ENCODE measurements around the gene NOL9. TPM values are rescaled to one million over a fixed set of nuclear protein-coding genes. Genes with fewer than 3 reads are reported as not detected.

The NOL9 gene
- total and polyA plus RNA-seq, 4 experiments from 2014 or later, result 12.7 to 60.9 (median 46.3) TPM

DNA sequence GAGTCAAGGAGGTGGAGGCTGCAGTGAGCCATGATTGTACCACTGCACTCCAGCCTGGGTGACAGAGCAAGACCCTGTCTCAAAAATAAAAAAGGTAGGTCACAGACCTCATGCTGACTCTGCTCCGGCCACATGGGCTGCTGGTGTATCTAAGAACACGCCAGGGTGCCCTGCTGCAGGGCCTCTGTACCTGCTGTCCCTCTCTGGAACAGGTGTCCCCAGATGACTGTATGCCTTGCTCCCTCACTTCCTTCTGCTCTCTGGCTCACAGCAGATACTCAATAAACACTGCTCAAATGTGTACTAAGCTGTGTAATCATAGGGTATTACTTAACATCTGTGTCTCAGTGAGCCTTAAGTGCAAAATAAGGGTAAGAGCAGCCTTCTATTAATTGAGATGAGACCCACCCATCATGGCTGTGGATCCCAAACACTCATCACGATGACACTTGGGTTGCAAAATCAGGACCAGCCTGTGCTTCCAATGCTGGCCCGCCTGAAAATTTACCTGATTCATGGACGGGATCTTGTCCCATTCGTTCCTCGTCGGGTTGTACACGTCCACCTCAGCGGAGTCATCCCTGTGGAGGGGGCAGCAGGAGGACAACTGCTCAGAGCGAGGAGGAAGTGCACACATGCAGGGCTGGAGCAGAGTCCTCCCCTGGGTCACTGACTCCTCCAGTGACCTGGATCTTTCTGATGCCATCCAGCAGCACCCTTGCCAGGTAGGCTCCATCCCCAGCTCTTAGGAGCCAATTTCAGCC lies 40.8 kb upstream of the NOL9 start:
- POLR2A ChIA-PET (ENCODE audit: partially characterized antibody), result interaction anchor here (1.0 to 4.7 kb wide), 2 partner anchors 7 to 22 kb away, joined by 3 to 29 read pairs; partner anchors contain the start of gene KLHL21
- no peaks in the 10 kb centered on the region for H3K9me3 ChIP-seq (ENCODE audit: control insufficient read depth in 1 of 2, low read length in 2 of 2)
- no peak overlapping the region for H3K4me3 Mint-ChIP-seq
- H3K4me1 ChIP-seq (ENCODE audit: insufficient read depth, low read length), result peaks cover 62% of the 10 kb centered on the region
- H3K27me3 Mint-ChIP-seq, result no peaks in the 10 kb centered on the region
- H3K9me3 Mint-ChIP-seq, result no peaks in the 10 kb centered on the region
- CTCF ChIA-PET (ENCODE audit: partially characterized antibody), result interaction anchor here (1.1 kb wide), 1 partner anchor 41 kb away, joined by 3 read pairs; the partner anchor contains the start of genes NOL9 and TAS1R1
- DNase-seq, result no peak
- intact Hi-C loops (cut with micrococcal nuclease), result no loop called here
- peaks cover 32 to 60% of the 10 kb centered on the region in 2 donors for H3K36me3 Mint-ChIP-seq
- peaks cover 70% of the 10 kb centered on the region for H3K36me3 ChIP-seq (ENCODE audit: insufficient read depth, low read length)
- H3K4me3 ChIP-seq (ENCODE audit: low read length in 2 of 2), result no peak overlapping the region
- peak overlapping the region in 2 of 7 donors; percentile 30 to 70 for H3K27ac Mint-ChIP-seq
- H3K27me3 ChIP-seq (ENCODE audit: insufficient read depth, low read length), result no peaks in the 10 kb centered on the region
- no peak overlapping the region for H3K27ac ChIP-seq (ENCODE audit: low read depth, low read length)
- peaks cover 12 to 67% (median 41%) of the 10 kb centered on the region in 4 donors for H3K4me1 Mint-ChIP-seq

DNA sequence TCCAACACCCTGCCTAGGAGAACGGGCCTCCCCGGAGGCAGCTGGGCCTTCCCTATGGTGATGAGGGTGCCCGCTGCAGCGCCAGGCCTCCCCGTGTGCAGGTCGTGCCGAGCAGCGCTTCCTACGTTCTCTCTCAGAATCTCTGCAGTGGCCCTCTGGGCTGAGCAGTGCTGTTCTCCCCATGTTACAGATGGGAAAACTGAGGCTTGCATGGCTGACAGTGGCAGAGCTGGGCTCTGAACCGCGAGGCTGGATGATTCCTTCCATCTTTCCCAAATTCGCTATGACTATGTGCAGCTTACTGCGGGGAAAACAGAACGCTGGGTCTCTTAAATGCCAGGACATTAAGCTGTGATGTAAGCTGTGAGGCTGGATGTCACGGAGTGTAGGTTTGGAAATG lies 39.5 kb upstream of the NOL9 start:
- intact Hi-C loops (cut with micrococcal nuclease), result no loop called here
- H3K27me3 ChIP-seq (ENCODE audit: insufficient read depth, low read length), result no peaks in the 10 kb centered on the region
- peaks cover 77% of the 10 kb centered on the region for H3K36me3 ChIP-seq (ENCODE audit: insufficient read depth, low read length)
- H3K9me3 ChIP-seq (ENCODE audit: control insufficient read depth in 1 of 2, low read length in 2 of 2), result no peaks in the 10 kb centered on the region
- Mint-ChIP-seq H3K36me3 (peaks cover 27 to 61% of the 10 kb centered on the region in 2 donors), H3K4me3 (no peak overlapping the region), H3K4me1 (peaks cover 10 to 54% (median 34%) of the 10 kb centered on the region in 4 donors), H3K9me3 (no peaks in the 10 kb centered on the region), H3K27ac (peak overlapping the region in 1 of 7 donors; percentile 35), H3K27me3 (no peaks in the 10 kb centered on the region)
- no peak for DNase-seq
- H3K27ac ChIP-seq (ENCODE audit: low read depth, low read length), result no peak overlapping the region
- POLR2A ChIA-PET (ENCODE audit: partially characterized antibody), result interaction anchor here (2.8 to 4.7 kb wide), 2 partner anchors 8 to 14 kb away, joined by 10 to 29 read pairs; partner anchors contain the start of genes KLHL21 and ZBTB48
- H3K4me3 ChIP-seq (ENCODE audit: low read length in 2 of 2), result no peak overlapping the region
- CTCF ChIA-PET (ENCODE audit: partially characterized antibody), result no interaction called here
- H3K4me1 ChIP-seq (ENCODE audit: insufficient read depth, low read length), result peaks cover 50% of the 10 kb centered on the region

GRCh38 chr1:6592865-6593593 lies 38.7 kb upstream of the NOL9 start:
- no peaks in the 10 kb centered on the region for H3K9me3 ChIP-seq (ENCODE audit: control insufficient read depth in 1 of 2, low read length in 2 of 2)
- intact Hi-C loops (cut with micrococcal nuclease), result no loop called here
- H3K27ac ChIP-seq (ENCODE audit: low read depth, low read length), result no peak overlapping the region
- peaks cover 10 to 52% (median 33%) of the 10 kb centered on the region in 4 donors for H3K4me1 Mint-ChIP-seq
- H3K4me3 Mint-ChIP-seq, result no peak overlapping the region
- H3K9me3 Mint-ChIP-seq, result no peaks in the 10 kb centered on the region
- no peaks in the 10 kb centered on the region for H3K27me3 ChIP-seq (ENCODE audit: insufficient read depth, low read length)
- peak overlapping the region in 1 of 7 donors; percentile 41 for H3K27ac Mint-ChIP-seq
- ChIA-PET CTCF (ENCODE audit: partially characterized antibody) (no interaction called here), POLR2A (ENCODE audit: partially characterized antibody) (interaction anchor here (0.7 to 4.7 kb wide), 3 partner anchors 9 to 13 kb away, joined by 3 to 29 read pairs (median 10); partner anchors contain the start of genes KLHL21 and ZBTB48)
- peaks cover 74% of the 10 kb centered on the region for H3K36me3 ChIP-seq (ENCODE audit: insufficient read depth, low read length)
- peaks cover 44% of the 10 kb centered on the region for H3K4me1 ChIP-seq (ENCODE audit: insufficient read depth, low read length)
- DNase-seq, result no peak
- H3K4me3 ChIP-seq (ENCODE audit: low read length in 2 of 2), result no peak overlapping the region
- H3K27me3 Mint-ChIP-seq, result no peaks in the 10 kb centered on the region
- peaks cover 27 to 60% of the 10 kb centered on the region in 2 donors for H3K36me3 Mint-ChIP-seq

DNA sequence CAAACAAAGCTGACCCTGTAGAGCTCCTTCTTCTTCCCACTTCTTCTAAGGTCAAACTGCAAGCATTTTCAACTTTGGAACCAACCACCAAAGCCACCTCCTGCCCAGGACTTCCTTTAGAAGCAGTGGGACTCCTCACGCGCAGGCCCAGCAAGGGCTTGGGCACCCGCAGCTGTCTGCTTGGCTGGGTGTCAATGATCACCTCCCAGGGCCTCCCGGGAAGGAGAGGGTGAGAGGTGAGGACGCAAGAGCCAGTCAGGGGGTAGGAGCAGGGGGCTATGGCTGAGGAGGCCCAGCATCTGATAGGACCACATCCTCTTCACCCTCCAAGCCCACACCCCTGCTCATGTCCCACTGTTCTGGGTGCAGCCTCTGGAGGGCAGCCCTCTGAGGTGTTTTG lies 38.1 kb upstream of the NOL9 start:
- no peaks in the 10 kb centered on the region for H3K27me3 ChIP-seq (ENCODE audit: insufficient read depth, low read length)
- no peaks in the 10 kb centered on the region for H3K9me3 ChIP-seq (ENCODE audit: control insufficient read depth in 1 of 2, low read length in 2 of 2)
- H3K36me3 ChIP-seq (ENCODE audit: insufficient read depth, low read length), result peaks cover 68% of the 10 kb centered on the region
- H3K27ac ChIP-seq (ENCODE audit: low read depth, low read length), result no peak overlapping the region
- H3K9me3 Mint-ChIP-seq, result no peaks in the 10 kb centered on the region
- H3K4me1 ChIP-seq (ENCODE audit: insufficient read depth, low read length), result peaks cover 38% of the 10 kb centered on the region
- POLR2A ChIA-PET (ENCODE audit: partially characterized antibody), result interaction anchor here (0.7 to 4.7 kb wide), 3 partner anchors 9 to 12 kb away, joined by 3 to 29 read pairs (median 10); partner anchors contain the start of genes KLHL21 and ZBTB48
- intact Hi-C loops (cut with micrococcal nuclease), result no loop called here
- DNase-seq, result no peak
- H3K27ac Mint-ChIP-seq, result no peak overlapping the region
- CTCF ChIA-PET (ENCODE audit: partially characterized antibody), result no interaction called here
- peaks cover 12 to 50% (median 32%) of the 10 kb centered on the region in 4 donors for H3K4me1 Mint-ChIP-seq
- H3K4me3 Mint-ChIP-seq, result no peak overlapping the region
- no peak overlapping the region for H3K4me3 ChIP-seq (ENCODE audit: low read length in 2 of 2)
- H3K27me3 Mint-ChIP-seq, result no peaks in the 10 kb centered on the region
- H3K36me3 Mint-ChIP-seq, result peaks cover 27 to 59% of the 10 kb centered on the region in 2 donors

- H3K4me3 Mint-ChIP-seq, result peak overlapping the region in 1 of 8 donors; percentile 16
- no peak overlapping the region for H3K27ac ChIP-seq (ENCODE audit: low read depth, low read length)
- H3K36me3 ChIP-seq (ENCODE audit: insufficient read depth, low read length), result peaks cover 64% of the 10 kb centered on the region
- ChIA-PET POLR2A (ENCODE audit: partially characterized antibody) (interaction anchor here (0.8 to 4.7 kb wide), 4 partner anchors 10 to 132 kb away, joined by 3 to 29 read pairs (median 7); partner anchors contain the start of genes KLHL21, NOL9 and ZBTB48), CTCF (ENCODE audit: partially characterized antibody) (no interaction called here)
- H3K36me3 Mint-ChIP-seq, result peaks cover 22 to 54% of the 10 kb centered on the region in 2 donors
- H3K9me3 Mint-ChIP-seq, result no peaks in the 10 kb centered on the region
- intact Hi-C loops (cut with micrococcal nuclease), result no loop called here
- H3K4me3 ChIP-seq (ENCODE audit: low read length in 2 of 2), result no peak overlapping the region
- H3K4me1 ChIP-seq (ENCODE audit: insufficient read depth, low read length), result peaks cover 30% of the 10 kb centered on the region
- no peaks in the 10 kb centered on the region for H3K9me3 ChIP-seq (ENCODE audit: control insufficient read depth in 1 of 2, low read length in 2 of 2)
- peak overlapping the region in 2 of 7 donors; percentile 31 to 36 for H3K27ac Mint-ChIP-seq
- DNase-seq, result no peak
- no peaks in the 10 kb centered on the region for H3K27me3 Mint-ChIP-seq
- no peaks in the 10 kb centered on the region for H3K27me3 ChIP-seq (ENCODE audit: insufficient read depth, low read length)
- peaks cover 10 to 49% (median 28%) of the 10 kb centered on the region in 4 donors for H3K4me1 Mint-ChIP-seq
Observed at GRCh38 chr1:6591644-6592043, 37.3 kb upstream of the NOL9 start.

DNA sequence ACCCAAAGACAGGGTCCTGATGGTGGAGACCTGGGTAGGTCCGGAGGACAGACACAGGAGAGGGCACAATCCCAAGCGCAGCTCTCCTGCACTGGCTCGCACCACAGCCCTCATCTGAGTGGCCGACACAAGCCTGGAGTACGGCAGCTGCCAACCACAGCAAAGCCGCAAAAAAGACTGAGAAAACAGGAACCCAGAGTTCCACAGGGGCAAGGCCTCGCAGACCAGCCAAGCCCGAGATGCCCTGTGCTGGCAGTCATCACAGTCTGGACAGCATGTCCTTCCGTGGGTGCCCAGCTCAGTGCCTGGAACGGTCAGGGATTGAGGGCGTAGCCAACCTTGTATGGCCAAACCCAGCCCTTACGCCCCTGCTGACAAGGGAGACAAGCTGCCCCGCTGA lies 36.9 kb upstream of the NOL9 start:
- ChIA-PET CTCF (ENCODE audit: partially characterized antibody) (no interaction called here), POLR2A (ENCODE audit: partially characterized antibody) (interaction anchor here (0.8 to 4.7 kb wide), 4 partner anchors 11 to 131 kb away, joined by 3 to 29 read pairs (median 7); partner anchors contain the start of genes KLHL21, NOL9 and ZBTB48)
- Histone ChIP-seq H3K4me3 (ENCODE audit: low read length in 2 of 2) (no peak overlapping the region), H3K4me1 (ENCODE audit: insufficient read depth, low read length) (peaks cover 26% of the 10 kb centered on the region), H3K27me3 (ENCODE audit: insufficient read depth, low read length) (no peaks in the 10 kb centered on the region), H3K9me3 (ENCODE audit: control insufficient read depth in 1 of 2, low read length in 2 of 2) (no peaks in the 10 kb centered on the region), H3K36me3 (ENCODE audit: insufficient read depth, low read length) (peaks cover 61% of the 10 kb centered on the region), H3K27ac (ENCODE audit: low read depth, low read length) (no peak overlapping the region)
- peak overlapping the region in 5 of 7 donors; percentile 31 to 72 (median 36) for H3K27ac Mint-ChIP-seq
- H3K4me3 Mint-ChIP-seq, result peak overlapping the region in 2 of 8 donors; percentile 13 to 31
- H3K4me1 Mint-ChIP-seq, result peaks cover 7 to 45% (median 23%) of the 10 kb centered on the region in 4 donors
- peaks cover 18 to 50% of the 10 kb centered on the region in 2 donors for H3K36me3 Mint-ChIP-seq
- no peak for DNase-seq
- no peaks in the 10 kb centered on the region for H3K27me3 Mint-ChIP-seq
- no peaks in the 10 kb centered on the region for H3K9me3 Mint-ChIP-seq
- intact Hi-C loops (cut with micrococcal nuclease), result no loop called here

Data from CD4-positive, alpha-beta memory T cell (primary cell).